BLaER1 treated with 17β-estradiol and CSF1 and Interleukin-3, amounts not matched to agents 10 nM and 100 nM (cell line): ENCODE results near the gene GPA33.
A peak's percentile ranks its signal among the peaks of the same experiment; 100 is the strongest.

Experiments
- H3K27ac ChIP-seq, 11 experiments: shearing (Covaris generic); formaldehyde crosslinking; 2 replicates each; pipeline ENCODE4 v1.8.1; 2022
- H3K27me3 ChIP-seq, 11 experiments: shearing (Covaris generic); formaldehyde crosslinking; 2 replicates each; pipeline ENCODE4 v1.8.1; 2022
- H3K36me3 ChIP-seq, 11 experiments: shearing (Covaris generic); formaldehyde crosslinking; 2 replicates each; pipeline ENCODE4 v1.8.1; 2022
- H3K4me1 ChIP-seq, 10 experiments: shearing (Covaris generic); formaldehyde crosslinking; 2 replicates each; pipeline ENCODE4 v1.8.1; 2022
- H3K4me2 ChIP-seq, 11 experiments: shearing (Covaris generic); formaldehyde crosslinking; 2 replicates each; pipeline ENCODE4 v1.8.1; 2022
- H3K4me3 ChIP-seq, 10 experiments: shearing (Covaris generic); formaldehyde crosslinking; 2 replicates each; pipeline ENCODE4 v1.8.1; 2022
- H3K9ac ChIP-seq, 11 experiments: shearing (Covaris generic); formaldehyde crosslinking; 2 replicates each; pipeline ENCODE4 v1.8.1; 2022
- H3K9me3 ChIP-seq, 11 experiments: shearing (Covaris generic); formaldehyde crosslinking; replicated peaks in 1 of 11; 2 replicates each; pipeline ENCODE4 v1.8.1; 2022
- H4K20me1 ChIP-seq, 11 experiments: shearing (Covaris generic); formaldehyde crosslinking; 2 replicates each; pipeline ENCODE4 v1.8.1; 2022
- Cebpa-rat ChIP-seq, 11 experiments: shearing (Covaris generic); IDR thresholded peaks; 2 replicates each; pipeline ENCODE4 v1.8.1; 2022

The GPA33 gene

GRCh38 chr1:167130829-167131510, 40.8 kb upstream of the GPA33 start:
- no peaks in the 10 kb centered on the region for H3K27me3 ChIP-seq
- H3K9me3 ChIP-seq: no peaks in the 10 kb centered on the region
- H3K27ac ChIP-seq: no peak overlapping the region
- no peaks in the 10 kb centered on the region for H4K20me1 ChIP-seq
- H3K9ac ChIP-seq: no peak overlapping the region
- peak overlapping the region in 6 of 11 experiments; percentile 5 to 35 (median 23); a peak in 9 of 22 replicates for H3K4me2 ChIP-seq
- H3K4me3 ChIP-seq: no peak overlapping the region
- no peak for TF ChIP-seq Cebpa-rat (IDR thresholded peaks at IDR 0.05)
- H3K36me3 ChIP-seq: no peaks in the 10 kb centered on the region
- H3K4me1 ChIP-seq: peaks cover 0 to 10% (median 1%) of the 10 kb centered on the region in 10 experiments; a peak in 8 of 20 replicates

GRCh38 chr1:167128261-167129227, 38.4 kb upstream of the GPA33 start:
- Histone ChIP-seq H3K4me2 (no peak overlapping the region), H3K36me3 (no peaks in the 10 kb centered on the region), H3K4me3 (no peak overlapping the region)

GRCh38 chr1:167127661-167128060, 37.5 kb upstream of the GPA33 start:
- H3K9ac ChIP-seq: no peak overlapping the region
- no peaks in the 10 kb centered on the region for H4K20me1 ChIP-seq
- H3K4me2 ChIP-seq: no peak overlapping the region

More at GRCh38 chr1:167128261-167129227, 38.4 kb upstream of the GPA33 start:
- H3K4me1 ChIP-seq: peaks cover 0 to 9% (median 0%) of the 10 kb centered on the region in 10 experiments; a peak in 5 of 20 replicates
- no peak for TF ChIP-seq Cebpa-rat (IDR thresholded peaks at IDR 0.05)
- H3K9ac ChIP-seq: no peak overlapping the region
- no peaks in the 10 kb centered on the region for H4K20me1 ChIP-seq
- H3K27ac ChIP-seq: no peak overlapping the region
- H3K9me3 ChIP-seq: no peaks in the 10 kb centered on the region
- no peaks in the 10 kb centered on the region for H3K27me3 ChIP-seq

GRCh38 chr1:167127236-167127635, 37.1 kb upstream of the GPA33 start:
- TF ChIP-seq Cebpa-rat (IDR thresholded peaks at IDR 0.05): no peak
- no peaks in the 10 kb centered on the region for H4K20me1 ChIP-seq
- H3K9me3 ChIP-seq: no peaks in the 10 kb centered on the region
- H3K27me3 ChIP-seq: no peaks in the 10 kb centered on the region
- peaks cover 0 to 9% (median 0%) of the 10 kb centered on the region in 10 experiments; a peak in 5 of 20 replicates for H3K4me1 ChIP-seq
- no peak overlapping the region for H3K4me2 ChIP-seq
- no peak overlapping the region for H3K4me3 ChIP-seq
- H3K36me3 ChIP-seq: no peaks in the 10 kb centered on the region
- H3K9ac ChIP-seq: no peak overlapping the region
- no peak overlapping the region for H3K27ac ChIP-seq

More at GRCh38 chr1:167127661-167128060, 37.5 kb upstream of the GPA33 start:
- H3K36me3 ChIP-seq: no peaks in the 10 kb centered on the region
- no peak overlapping the region for H3K4me3 ChIP-seq
- H3K27me3 ChIP-seq: no peaks in the 10 kb centered on the region
- TF ChIP-seq Cebpa-rat (IDR thresholded peaks at IDR 0.05): no peak
- H3K27ac ChIP-seq: no peak overlapping the region
- H3K9me3 ChIP-seq: no peaks in the 10 kb centered on the region
- peaks cover 0 to 9% (median 0%) of the 10 kb centered on the region in 10 experiments; a peak in 5 of 20 replicates for H3K4me1 ChIP-seq

GRCh38 chr1:167126811-167127210, 36.6 kb upstream of the GPA33 start:
- H3K9me3 ChIP-seq: peaks cover 0 to under 1% (median 0%) of the 10 kb centered on the region in 11 experiments; a peak in 2 of 22 replicates
- no peaks in the 10 kb centered on the region for H4K20me1 ChIP-seq
- H3K4me3 ChIP-seq: no peak overlapping the region
- H3K36me3 ChIP-seq: no peaks in the 10 kb centered on the region
- no peak overlapping the region for H3K27ac ChIP-seq
- no peak for TF ChIP-seq Cebpa-rat (IDR thresholded peaks at IDR 0.05)
- H3K9ac ChIP-seq: no peak overlapping the region
- no peak overlapping the region for H3K4me2 ChIP-seq
- peaks cover 0 to 9% (median 0%) of the 10 kb centered on the region in 10 experiments; a peak in 5 of 20 replicates for H3K4me1 ChIP-seq
- peaks cover 0 to 2% (median under 1%) of the 10 kb centered on the region in 11 experiments; a peak in 3 of 22 replicates for H3K27me3 ChIP-seq

- Histone ChIP-seq H3K27ac (no peak overlapping the region), H3K27me3 (peaks cover 0 to 7% (median 5%) of the 10 kb centered on the region in 11 experiments; a peak in 13 of 22 replicates), H3K36me3 (no peaks in the 10 kb centered on the region), H3K4me3 (no peak overlapping the region), H3K4me1 (peaks cover 0 to 7% (median 0%) of the 10 kb centered on the region in 10 experiments; a peak in 5 of 20 replicates), H3K9me3 (peaks cover 0 to 6% (median 3%) of the 10 kb centered on the region in 11 experiments; a peak in 8 of 22 replicates), H3K4me2 (no peak overlapping the region), H3K9ac (no peak overlapping the region), H4K20me1 (no peaks in the 10 kb centered on the region)
- no peak for TF ChIP-seq Cebpa-rat (IDR thresholded peaks at IDR 0.05)
Observed at GRCh38 chr1:167126317-167126716, 36.1 kb upstream of the GPA33 start.

GRCh38 chr1:167122568-167122967, 32.4 kb upstream of the GPA33 start:
- H3K9ac ChIP-seq: no peak overlapping the region

GRCh38 chr1:167122121-167122480, 31.9 kb upstream of the GPA33 start:
- Histone ChIP-seq H3K4me3 (no peak overlapping the region), H4K20me1 (no peaks in the 10 kb centered on the region), H3K9me3 (peaks cover 0 to 10% (median 7%) of the 10 kb centered on the region in 11 experiments; a peak in 8 of 22 replicates), H3K27me3 (peaks cover 0 to 10% (median 9%) of the 10 kb centered on the region in 11 experiments; a peak in 13 of 22 replicates), H3K27ac (no peak overlapping the region), H3K4me1 (no peaks in the 10 kb centered on the region), H3K36me3 (no peaks in the 10 kb centered on the region), H3K4me2 (no peak overlapping the region), H3K9ac (no peak overlapping the region)
- TF ChIP-seq Cebpa-rat (IDR thresholded peaks at IDR 0.05): no peak

More at GRCh38 chr1:167122568-167122967, 32.4 kb upstream of the GPA33 start:
- Histone ChIP-seq H3K36me3 (no peaks in the 10 kb centered on the region), H3K9me3 (peaks cover 0 to 10% (median 7%) of the 10 kb centered on the region in 11 experiments; a peak in 8 of 22 replicates), H3K4me3 (no peak overlapping the region), H3K4me1 (no peaks in the 10 kb centered on the region), H3K27ac (no peak overlapping the region), H3K4me2 (no peak overlapping the region), H4K20me1 (no peaks in the 10 kb centered on the region), H3K27me3 (peaks cover 0 to 10% (median 9%) of the 10 kb centered on the region in 11 experiments; a peak in 13 of 22 replicates)
- no peak for TF ChIP-seq Cebpa-rat (IDR thresholded peaks at IDR 0.05)
